Mucosa of descending colon (tissue), 3 donors: Measurements from ENCODE around the gene VPS8. TPM values are rescaled to one million over a fixed set of nuclear protein-coding genes. Genes with fewer than 3 reads are reported as not detected.

Experiments used
- ATAC-seq: fragments of 200-7000 bp; cut with Tn5 transposase; one replicate; pipeline ENCODE4 v1.9.1; 2020; ENCODE audit warnings: mild to moderate bottlenecking, moderate library complexity
- DNase-seq, 3 donors: peaks; one replicate each; pipeline ENCODE4 v3.0.0-alpha.2; 2020
- H3K36me3 ChIP-seq: fragments of 200-600 bp; one replicate; pipeline ENCODE4 v1.8.0; 2021; ENCODE audit warnings: low read depth, mild to moderate bottlenecking
- H3K4me1 ChIP-seq: fragments of 200-600 bp; one replicate; pipeline ENCODE4 v1.8.0; 2021; ENCODE audit warnings: low read depth, mild to moderate bottlenecking
- H3K4me3 ChIP-seq: fragments of 200-600 bp; one replicate; pipeline ENCODE4 v1.8.0; 2021; ENCODE audit warnings: mild to moderate bottlenecking
- H3K9me3 ChIP-seq: fragments of 200-600 bp; one replicate; pipeline ENCODE4 v1.8.0; 2021; ENCODE audit warnings: mild to moderate bottlenecking
- intact Hi-C, 2 donors: fragments of 100-400 bp; cut with DNase I in 1 of 2; cut with micrococcal nuclease in 1 of 2; formaldehyde crosslinking; loops; one replicate each; pipeline versions ENCODE4 v1.11.0 to v1.11.1; 2022; cut with DNase I, micrococcal nuclease
- total RNA-seq, 3 donors: library from RNA; stranded (reverse); fragmentation: NEBNext Ultra II Directional in 2 of 3; extraction: Animal tissue kit (Norgen Biotek cat#: 25700) in 2 of 3; gene quantifications; one replicate each; pipeline versions ENCODE4 v1.2.1 to v1.2.4, GENCODE V29; 2021 to 2023
- TF ChIP-seq, protein P1 (sequence below): fragments of 200-600 bp; IDR thresholded peaks from one replicate; pipeline ENCODE4 v1.8.0; 2022; ENCODE audit warnings: antibody characterized with exemption, mild to moderate bottlenecking
- donor health status: DM: no; HTN: no; CAD: no; lungs with moderate emphysema.
- donor health status: DM: no; HTN: no; CAD: no.
- donor health status: DM: no; HTN: yes; CAD: no.

The VPS8 gene
- total RNA-seq, 3 donors from 2014 or later, result 57.6 to 92.6 (median 74.7) TPM

DNA sequence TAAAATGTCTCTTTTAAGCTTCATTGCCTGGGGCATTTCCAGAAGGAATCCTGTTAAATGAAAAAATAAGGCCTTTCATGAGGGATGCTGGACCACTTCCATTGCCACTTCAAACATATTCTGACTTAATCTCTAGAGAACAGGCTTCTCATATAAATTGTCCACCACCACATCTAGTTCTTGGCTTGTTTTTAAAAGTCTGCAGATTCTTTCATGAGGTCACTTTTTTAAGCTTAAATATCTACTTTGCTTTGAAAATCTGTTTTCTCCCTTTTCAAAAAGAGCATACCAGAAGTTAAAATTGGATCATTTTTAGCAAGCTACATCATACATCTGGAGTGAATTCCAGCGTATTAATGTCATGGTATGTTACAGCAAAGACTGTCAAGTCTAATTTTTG is 209.3 kb downstream of the VPS8 start:
- TF ChIP-seq, protein P1, sequence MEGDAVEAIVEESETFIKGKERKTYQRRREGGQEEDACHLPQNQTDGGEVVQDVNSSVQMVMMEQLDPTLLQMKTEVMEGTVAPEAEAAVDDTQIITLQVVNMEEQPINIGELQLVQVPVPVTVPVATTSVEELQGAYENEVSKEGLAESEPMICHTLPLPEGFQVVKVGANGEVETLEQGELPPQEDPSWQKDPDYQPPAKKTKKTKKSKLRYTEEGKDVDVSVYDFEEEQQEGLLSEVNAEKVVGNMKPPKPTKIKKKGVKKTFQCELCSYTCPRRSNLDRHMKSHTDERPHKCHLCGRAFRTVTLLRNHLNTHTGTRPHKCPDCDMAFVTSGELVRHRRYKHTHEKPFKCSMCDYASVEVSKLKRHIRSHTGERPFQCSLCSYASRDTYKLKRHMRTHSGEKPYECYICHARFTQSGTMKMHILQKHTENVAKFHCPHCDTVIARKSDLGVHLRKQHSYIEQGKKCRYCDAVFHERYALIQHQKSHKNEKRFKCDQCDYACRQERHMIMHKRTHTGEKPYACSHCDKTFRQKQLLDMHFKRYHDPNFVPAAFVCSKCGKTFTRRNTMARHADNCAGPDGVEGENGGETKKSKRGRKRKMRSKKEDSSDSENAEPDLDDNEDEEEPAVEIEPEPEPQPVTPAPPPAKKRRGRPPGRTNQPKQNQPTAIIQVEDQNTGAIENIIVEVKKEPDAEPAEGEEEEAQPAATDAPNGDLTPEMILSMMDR, result no peak
- H3K9me3 ChIP-seq, result no peaks in the 10 kb centered on the region
- DNase-seq (no peak), ATAC-seq (no peak)
- intact Hi-C loops, result no loop called here
- no peaks in the 10 kb centered on the region for H3K36me3 ChIP-seq
- H3K4me1 ChIP-seq, result no peaks in the 10 kb centered on the region
- no peak overlapping the region for H3K4me3 ChIP-seq

- ATAC-seq (no peak), DNase-seq (no peak)
- no peaks in the 10 kb centered on the region for H3K9me3 ChIP-seq
- no peaks in the 10 kb centered on the region for H3K36me3 ChIP-seq
- no peak overlapping the region for H3K4me3 ChIP-seq
- TF ChIP-seq, protein P1, result no peak
- intact Hi-C loops, result no loop called here
- no peaks in the 10 kb centered on the region for H3K4me1 ChIP-seq
These were observed 212.4 kb downstream of the VPS8 start for GRCh38 chr3:185024406-185024805.

DNA sequence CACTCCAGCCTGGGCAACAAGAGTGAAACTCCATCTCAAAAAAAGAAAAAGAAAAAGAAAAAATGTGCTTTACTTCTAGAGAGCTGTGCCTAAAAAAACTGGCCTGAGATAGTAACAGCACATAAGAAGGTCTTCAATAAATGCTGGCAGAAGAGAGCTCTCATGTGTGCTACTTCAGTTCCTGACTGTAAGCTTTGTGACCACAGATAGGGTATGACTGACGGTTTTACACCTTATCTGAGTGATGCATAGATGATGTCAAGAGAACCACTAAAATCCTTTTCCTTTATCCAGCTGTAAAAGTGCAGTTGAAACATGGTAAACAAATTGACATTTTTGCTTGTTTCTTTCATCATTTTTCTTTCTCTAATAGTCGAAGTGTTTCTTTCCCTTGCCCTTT is 213.0 kb downstream of the VPS8 start:
- H3K4me1 ChIP-seq, result no peaks in the 10 kb centered on the region
- H3K4me3 ChIP-seq, result no peak overlapping the region
- intact Hi-C loops, result no loop called here
- no peak for ATAC-seq
- H3K36me3 ChIP-seq, result no peaks in the 10 kb centered on the region
- no peaks in the 10 kb centered on the region for H3K9me3 ChIP-seq
- no peak for DNase-seq
- TF ChIP-seq, protein P1, result no peak

GRCh38 chr3:185028121-185028520 is 216.2 kb downstream of the VPS8 start:
- no peak for ATAC-seq
- TF ChIP-seq, protein P1, result no peak
- Histone ChIP-seq H3K36me3 (no peaks in the 10 kb centered on the region), H3K4me3 (no peak overlapping the region), H3K4me1 (no peaks in the 10 kb centered on the region), H3K9me3 (no peaks in the 10 kb centered on the region)
- DNase-seq, result no peak
- intact Hi-C loops, result no loop called here

GRCh38 chr3:185029086-185029485 is 217.1 kb downstream of the VPS8 start:
- H3K4me3 ChIP-seq, result no peak overlapping the region
- no peaks in the 10 kb centered on the region for H3K36me3 ChIP-seq
- ATAC-seq (no peak), DNase-seq (no peak)
- H3K9me3 ChIP-seq, result no peaks in the 10 kb centered on the region
- TF ChIP-seq, protein P1, result no peak
- no peaks in the 10 kb centered on the region for H3K4me1 ChIP-seq
- intact Hi-C loops, result no loop called here

DNA sequence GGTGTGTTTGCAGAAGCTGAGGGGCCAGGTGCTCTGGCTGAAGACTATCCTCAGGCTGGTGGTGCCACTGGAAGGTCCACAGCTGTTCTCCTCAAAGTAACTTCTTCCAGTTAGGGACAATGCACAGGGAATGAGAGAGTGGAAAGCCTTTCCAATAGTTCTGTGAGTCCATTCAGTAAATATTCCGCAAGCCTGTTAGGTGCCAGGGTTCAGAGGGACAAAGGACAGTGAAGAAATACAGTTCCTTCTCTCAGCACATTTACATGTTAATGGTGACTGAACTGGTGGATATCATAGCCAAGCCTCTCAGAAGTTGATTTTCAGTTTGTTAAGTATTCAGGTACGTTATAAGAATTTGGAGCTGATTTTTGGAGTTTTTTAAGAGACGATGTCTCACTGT is 218.4 kb downstream of the VPS8 start:
- no peak for DNase-seq
- Histone ChIP-seq H3K4me3 (no peak overlapping the region), H3K4me1 (no peaks in the 10 kb centered on the region), H3K9me3 (no peaks in the 10 kb centered on the region), H3K36me3 (no peaks in the 10 kb centered on the region)
- intact Hi-C loops, result no loop called here
- ATAC-seq, result no peak
- TF ChIP-seq, protein P1, result no peak
